ENCODE results near the gene FBXO10.

Gene FBXO10

GRCh38 chr9:37498457-37498856 is 77.7 kb downstream of the FBXO10 start:
- H3K4me3 ChIP-seq (ENCODE audit: low read depth, low read length) = no peak overlapping the region
- TF ChIP-seq CTCF (IDR thresholded peaks at IDR 0.05; ENCODE audit: borderline replicate concordance, insufficient read depth, low read depth, low read length) = no peak

GRCh38 chr9:37497320-37497719 is 78.9 kb downstream of the FBXO10 start:
- no peak for TF ChIP-seq CTCF (IDR thresholded peaks at IDR 0.05; ENCODE audit: borderline replicate concordance, insufficient read depth, low read depth, low read length)
- H3K4me3 ChIP-seq (ENCODE audit: low read depth, low read length) = no peak overlapping the region

GRCh38 chr9:37496020-37496419 is 80.2 kb downstream of the FBXO10 start:
- no peak for TF ChIP-seq CTCF (IDR thresholded peaks at IDR 0.05; ENCODE audit: borderline replicate concordance, insufficient read depth, low read depth, low read length)
- H3K4me3 ChIP-seq (ENCODE audit: low read depth, low read length) = no peak overlapping the region

DNA sequence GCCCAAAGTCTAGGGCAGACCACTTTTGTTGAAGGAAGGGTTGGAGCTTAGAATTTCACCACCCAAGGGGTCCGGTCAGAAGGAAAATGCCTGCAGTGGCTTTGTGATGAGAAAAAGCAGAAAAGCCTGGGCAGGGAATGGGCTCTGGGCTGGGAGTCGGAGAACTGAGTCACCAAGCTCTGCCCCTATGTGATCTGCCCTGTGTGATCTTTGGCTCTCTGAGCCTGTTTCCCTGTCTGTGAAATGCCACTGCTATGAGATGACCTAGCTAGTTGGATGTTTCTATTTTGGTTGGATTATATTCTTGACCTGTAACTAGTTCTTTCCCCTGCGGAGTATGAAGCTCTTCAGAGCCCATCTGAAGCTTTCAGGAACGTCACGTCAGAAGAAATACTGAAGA is 80.6 kb downstream of the FBXO10 start:
- TF ChIP-seq CTCF (IDR thresholded peaks at IDR 0.05; ENCODE audit: borderline replicate concordance, insufficient read depth, low read depth, low read length) = no peak
- no peak overlapping the region for H3K4me3 ChIP-seq (ENCODE audit: low read depth, low read length)

- no peak overlapping the region for H3K4me3 ChIP-seq (ENCODE audit: low read depth, low read length)
- no peak for TF ChIP-seq CTCF (IDR thresholded peaks at IDR 0.05; ENCODE audit: borderline replicate concordance, insufficient read depth, low read depth, low read length)
Measured at GRCh38 chr9:37491939-37492338, 84.2 kb downstream of the FBXO10 start.

DNA sequence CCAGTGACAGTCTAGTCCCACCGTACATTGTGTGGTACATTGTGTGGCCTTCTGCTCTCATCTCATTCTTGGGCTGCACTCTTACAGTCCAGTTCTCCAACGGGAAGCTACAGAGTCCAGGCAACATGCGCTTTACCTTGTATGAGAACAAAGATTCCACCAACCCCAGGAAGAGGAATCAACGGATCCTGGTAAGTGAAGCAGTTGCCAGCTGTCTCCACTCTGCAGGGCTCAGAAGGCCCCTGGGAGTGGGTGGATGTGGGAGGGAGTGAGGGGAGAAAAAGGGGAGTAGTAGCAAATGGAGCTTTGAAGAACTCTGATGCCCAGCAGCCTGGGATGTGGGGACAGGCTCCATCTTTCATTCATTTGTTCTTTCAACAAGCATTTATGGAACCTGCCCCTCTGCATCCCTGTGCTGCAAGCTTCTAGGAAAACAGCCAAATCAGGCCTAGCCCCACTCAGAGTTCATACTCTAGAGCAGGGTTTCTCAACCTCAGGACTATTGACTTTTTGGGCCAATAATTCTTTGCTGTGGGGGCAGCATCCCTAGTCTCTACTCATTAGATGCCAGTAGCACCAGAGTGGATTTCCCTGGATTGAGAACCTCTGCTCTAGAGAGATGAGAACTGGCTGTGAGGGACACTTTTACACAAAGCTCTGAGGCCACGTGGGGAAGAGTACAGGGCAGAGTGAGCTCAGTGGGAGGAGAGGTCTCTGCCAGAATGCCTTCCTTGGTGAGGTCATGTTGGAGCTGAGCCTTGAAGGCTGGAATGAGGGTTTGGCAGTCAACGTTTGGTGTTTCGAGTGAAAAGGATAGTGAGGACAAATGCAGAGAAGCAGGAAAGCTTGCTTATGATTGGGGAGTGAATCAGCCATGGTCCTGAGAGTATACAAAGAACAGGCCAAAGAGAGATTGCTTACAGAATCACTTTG is 89.3 kb downstream of the FBXO10 start:
- H3K4me3 ChIP-seq (ENCODE audit: low read depth, low read length) = peak overlapping the region; percentile 64
- TF ChIP-seq CTCF (IDR thresholded peaks at IDR 0.05; ENCODE audit: borderline replicate concordance, insufficient read depth, low read depth, low read length) = no peak

GRCh38 chr9:37486256-37486615 is 89.9 kb downstream of the FBXO10 start:
- peak overlapping the region; percentile 64 for H3K4me3 ChIP-seq (ENCODE audit: low read depth, low read length)
- no peak for TF ChIP-seq CTCF (IDR thresholded peaks at IDR 0.05; ENCODE audit: borderline replicate concordance, insufficient read depth, low read depth, low read length)

All from GM12875 (cell line).